ENCODE results near the gene ACOT12.
"Not testable (repeated sequence)": the region's sequence is repeated elsewhere in the genome, so short reads cannot be mapped to it uniquely, and the experiment has no call there.

ACOT12 gene

DNA sequence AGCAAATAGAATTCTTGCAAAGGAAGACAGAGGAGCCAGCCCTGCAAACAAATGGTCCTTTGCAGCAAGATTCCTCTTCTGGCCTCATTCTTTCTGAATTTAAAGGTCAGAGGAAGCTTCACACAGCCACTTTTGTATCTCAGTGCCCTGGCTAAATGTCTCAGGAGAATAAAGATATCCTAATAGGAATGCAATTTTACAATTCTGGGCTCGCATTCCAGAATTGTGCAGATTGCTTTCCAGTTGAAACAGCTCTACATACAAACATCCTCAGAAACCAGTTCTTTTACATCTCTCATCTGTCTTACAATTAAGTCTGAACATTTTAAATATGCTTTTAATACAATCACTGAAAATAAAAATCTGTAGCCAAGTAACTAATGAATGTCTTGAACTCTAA is 14.6 kb upstream of the ACOT12 start:
- Histone ChIP-seq H2BK120ac (ENCODE audit: low read depth, low read length) (no peak overlapping the region), H2BK12ac (ENCODE audit: low read length in 2 of 2) (no peak overlapping the region), H2BK15ac (ENCODE audit: low read depth, poor library complexity, severe bottlenecking) (no peak overlapping the region), H2AFZ (ENCODE audit: low read depth, low read length) (no peak overlapping the region), H3K9me3 (ENCODE audit: control insufficient read depth, low read length) (no peaks in the 10 kb centered on the region), H3K23ac (ENCODE audit: low read length in 2 of 2) (no peak overlapping the region), H3K79me1 (replicated peaks; ENCODE audit: low read length, poor library complexity, severe bottlenecking) (no peaks in the 10 kb centered on the region), H3K27ac (ENCODE audit: low read length, poor library complexity, severe bottlenecking) (no peak overlapping the region), H3K4ac (ENCODE audit: low read depth in 1 of 2, low read length in 2 of 2) (no peak overlapping the region), H3K18ac (ENCODE audit: low read depth in 1 of 2, low read length in 2 of 2) (no peak overlapping the region), H3K27me3 (ENCODE audit: control insufficient read depth in 1 of 2, insufficient read depth in 1 of 2, low read length in 2 of 2) (no peaks in the 10 kb centered on the region), H4K91ac (ENCODE audit: low read length) (no peak overlapping the region), H3K4me2 (ENCODE audit: low read length, poor library complexity, severe bottlenecking) (no peak overlapping the region), H4K8ac (ENCODE audit: low read length) (no peak overlapping the region), H3K4me3 (ENCODE audit: insufficient read depth in 1 of 2, low read depth in 1 of 2, low read length in 2 of 2) (no peak overlapping the region), H3K36me3 (ENCODE audit: control insufficient read depth in 1 of 2, insufficient read depth in 2 of 2, low read depth in 1 of 2, low read length in 2 of 2) (no peaks in the 10 kb centered on the region), H3K14ac (ENCODE audit: low read length in 2 of 2) (no peak overlapping the region), H2AK5ac (ENCODE audit: low read length, severe bottlenecking) (no peak overlapping the region), H3K9ac (ENCODE audit: low read length) (no peak overlapping the region), H2BK5ac (ENCODE audit: low read depth, low read length, poor library complexity, severe bottlenecking) (no peak overlapping the region), H3K4me1 (ENCODE audit: control insufficient read depth, insufficient read depth, low read depth, low read length) (no peaks in the 10 kb centered on the region)
- WGBS: 20% methylated on average over 1 of the region's 1 CpG
- DNase-seq: no peak

DNA sequence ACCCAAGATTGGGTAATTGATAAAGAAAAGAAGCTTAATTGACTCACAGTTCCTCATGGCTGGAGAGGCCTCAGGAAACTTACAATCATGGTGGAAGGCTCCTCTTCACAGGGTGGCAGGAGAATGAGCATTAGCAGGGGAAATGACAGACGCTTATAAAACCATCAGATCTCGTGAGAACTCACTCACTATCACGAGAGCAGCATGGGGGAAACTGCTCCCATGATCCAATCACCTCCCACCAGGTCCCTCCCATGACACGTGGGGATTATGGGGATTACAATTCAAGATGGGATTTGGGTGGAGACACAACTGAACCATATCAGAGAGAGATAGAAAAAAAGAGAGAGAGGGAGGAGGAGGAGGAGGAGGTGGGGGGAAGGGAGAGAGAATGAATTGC is 13.9 kb upstream of the ACOT12 start:
- not testable (repeated sequence) for H2AK5ac ChIP-seq (ENCODE audit: low read length, severe bottlenecking); H2BK120ac ChIP-seq (ENCODE audit: low read depth, low read length); H3K4ac ChIP-seq (ENCODE audit: low read depth in 1 of 2, low read length in 2 of 2); H3K23ac ChIP-seq (ENCODE audit: low read length in 2 of 2); H2AFZ ChIP-seq (ENCODE audit: low read depth, low read length); H3K18ac ChIP-seq (ENCODE audit: low read depth in 1 of 2, low read length in 2 of 2); H2BK12ac ChIP-seq (ENCODE audit: low read length in 2 of 2); DNase-seq; H3K4me3 ChIP-seq (ENCODE audit: insufficient read depth in 1 of 2, low read depth in 1 of 2, low read length in 2 of 2); H4K8ac ChIP-seq (ENCODE audit: low read length); H3K4me2 ChIP-seq (ENCODE audit: low read length, poor library complexity, severe bottlenecking); H3K27ac ChIP-seq (ENCODE audit: low read length, poor library complexity, severe bottlenecking); H3K27me3 ChIP-seq (ENCODE audit: control insufficient read depth in 1 of 2, insufficient read depth in 1 of 2, low read length in 2 of 2); H3K79me1 ChIP-seq (replicated peaks; ENCODE audit: low read length, poor library complexity, severe bottlenecking); H3K9me3 ChIP-seq (ENCODE audit: control insufficient read depth, low read length); H4K91ac ChIP-seq (ENCODE audit: low read length); H2BK15ac ChIP-seq (ENCODE audit: low read depth, poor library complexity, severe bottlenecking); H3K9ac ChIP-seq (ENCODE audit: low read length); H3K4me1 ChIP-seq (ENCODE audit: control insufficient read depth, insufficient read depth, low read depth, low read length); H3K36me3 ChIP-seq (ENCODE audit: control insufficient read depth in 1 of 2, insufficient read depth in 2 of 2, low read depth in 1 of 2, low read length in 2 of 2); H3K14ac ChIP-seq (ENCODE audit: low read length in 2 of 2); H2BK5ac ChIP-seq (ENCODE audit: low read depth, low read length, poor library complexity, severe bottlenecking)
- 76% methylated on average over 4 of the region's 4 CpGs for WGBS

DNA sequence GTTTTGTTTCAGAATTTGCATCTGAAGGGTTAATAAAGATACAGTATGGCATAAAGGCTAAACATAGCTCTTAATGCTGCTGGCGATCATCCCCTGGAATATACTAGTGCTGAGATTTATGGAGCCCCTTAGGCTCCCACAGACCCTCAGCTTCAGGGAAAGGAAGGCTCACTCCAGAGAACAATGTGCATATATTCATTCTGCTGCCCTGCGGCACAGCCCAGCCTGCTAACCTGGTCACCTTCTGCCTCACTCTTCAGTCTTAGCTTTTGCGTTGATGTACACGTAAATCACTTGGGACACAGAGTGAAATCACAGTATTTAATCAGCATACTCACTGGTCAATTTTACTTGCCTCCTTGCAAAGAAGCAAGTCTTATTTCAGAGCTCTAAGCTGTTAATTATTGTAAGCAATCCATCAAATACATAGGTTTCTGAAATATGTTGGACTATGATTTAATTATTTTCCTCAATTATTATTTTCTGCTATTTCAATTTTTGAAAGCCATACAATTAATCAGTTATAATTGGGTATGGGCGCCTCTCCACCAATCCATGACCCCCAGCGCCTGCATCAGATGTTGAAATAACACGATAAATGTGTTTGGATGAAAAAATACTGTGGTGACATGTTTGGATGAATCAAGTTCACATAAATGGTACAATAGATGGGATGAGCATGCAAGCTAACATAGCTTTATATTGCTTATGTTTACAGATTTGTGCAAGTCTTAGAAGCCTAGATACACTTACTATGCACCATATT is 11.4 kb upstream of the ACOT12 start:
- Histone ChIP-seq H3K9ac (ENCODE audit: low read length) (no peak overlapping the region), H2BK5ac (ENCODE audit: low read depth, low read length, poor library complexity, severe bottlenecking) (no peak overlapping the region), H3K79me1 (replicated peaks; ENCODE audit: low read length, poor library complexity, severe bottlenecking) (no peaks in the 10 kb centered on the region), H3K27me3 (ENCODE audit: control insufficient read depth in 1 of 2, insufficient read depth in 1 of 2, low read length in 2 of 2) (no peaks in the 10 kb centered on the region), H2BK15ac (ENCODE audit: low read depth, poor library complexity, severe bottlenecking) (no peak overlapping the region), H3K9me3 (ENCODE audit: control insufficient read depth, low read length) (no peaks in the 10 kb centered on the region), H2AFZ (ENCODE audit: low read depth, low read length) (no peak overlapping the region), H2BK12ac (ENCODE audit: low read length in 2 of 2) (no peak overlapping the region), H3K27ac (ENCODE audit: low read length, poor library complexity, severe bottlenecking) (no peak overlapping the region), H2AK5ac (ENCODE audit: low read length, severe bottlenecking) (no peak overlapping the region), H4K8ac (ENCODE audit: low read length) (no peak overlapping the region), H3K23ac (ENCODE audit: low read length in 2 of 2) (no peak overlapping the region), H3K18ac (ENCODE audit: low read depth in 1 of 2, low read length in 2 of 2) (peak overlapping the region in 1 of 2 experiments; percentile 34), H3K4ac (ENCODE audit: low read depth in 1 of 2, low read length in 2 of 2) (no peak overlapping the region), H3K4me3 (ENCODE audit: insufficient read depth in 1 of 2, low read depth in 1 of 2, low read length in 2 of 2) (no peak overlapping the region), H2BK120ac (ENCODE audit: low read depth, low read length) (no peak overlapping the region), H3K4me1 (ENCODE audit: control insufficient read depth, insufficient read depth, low read depth, low read length) (no peaks in the 10 kb centered on the region), H3K36me3 (ENCODE audit: control insufficient read depth in 1 of 2, insufficient read depth in 2 of 2, low read depth in 1 of 2, low read length in 2 of 2) (no peaks in the 10 kb centered on the region), H4K91ac (ENCODE audit: low read length) (no peak overlapping the region), H3K4me2 (ENCODE audit: low read length, poor library complexity, severe bottlenecking) (no peak overlapping the region), H3K14ac (ENCODE audit: low read length in 2 of 2) (no peak overlapping the region)
- DNase-seq: no peak
- 90% methylated on average over 7 of the region's 7 CpGs for WGBS

DNA sequence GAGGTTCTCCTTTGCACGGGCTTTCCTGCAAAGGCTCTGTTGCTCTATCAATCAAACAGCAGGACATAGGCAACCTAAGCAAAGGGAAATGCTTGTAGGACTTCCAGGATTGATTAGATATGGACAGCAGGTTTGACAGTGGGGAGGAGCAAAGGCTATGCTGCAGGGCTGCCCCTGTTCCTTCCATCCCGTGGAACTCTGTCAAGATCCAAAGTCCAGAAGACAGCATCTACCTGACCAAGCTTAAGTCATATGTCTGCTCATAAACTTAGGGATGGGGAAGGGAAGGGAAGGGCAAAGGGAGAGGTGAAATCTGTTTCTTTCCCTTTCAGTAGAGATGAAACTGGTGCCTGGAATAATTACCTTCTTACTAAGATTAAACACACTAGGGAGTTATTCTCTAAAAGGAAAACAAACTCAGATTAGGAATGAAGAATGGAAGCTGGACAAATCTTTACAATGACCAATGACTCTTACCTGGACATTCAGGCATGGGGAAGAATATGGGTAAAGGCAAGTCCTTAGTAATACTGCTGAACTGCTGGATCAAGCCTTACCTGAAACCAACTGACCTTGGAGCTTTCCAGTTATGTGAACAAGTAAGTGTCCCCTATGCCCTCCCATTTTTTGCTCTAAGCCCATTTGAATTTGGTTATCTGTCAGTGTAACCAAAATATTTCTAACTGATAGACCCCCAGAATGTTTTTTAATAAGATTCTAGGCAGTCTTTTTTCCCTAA is 8.4 kb upstream of the ACOT12 start:
- no peak overlapping the region for H2BK15ac ChIP-seq (ENCODE audit: low read depth, poor library complexity, severe bottlenecking)
- no peak overlapping the region for H3K18ac ChIP-seq (ENCODE audit: low read depth in 1 of 2, low read length in 2 of 2)
- no peak overlapping the region for H2BK5ac ChIP-seq (ENCODE audit: low read depth, low read length, poor library complexity, severe bottlenecking)
- H3K14ac ChIP-seq (ENCODE audit: low read length in 2 of 2): no peak overlapping the region
- H4K8ac ChIP-seq (ENCODE audit: low read length): no peak overlapping the region
- no peaks in the 10 kb centered on the region for H3K9me3 ChIP-seq (ENCODE audit: control insufficient read depth, low read length)
- H3K79me1 ChIP-seq (replicated peaks; ENCODE audit: low read length, poor library complexity, severe bottlenecking): no peaks in the 10 kb centered on the region
- no peak overlapping the region for H2AFZ ChIP-seq (ENCODE audit: low read depth, low read length)
- no peak overlapping the region for H2BK12ac ChIP-seq (ENCODE audit: low read length in 2 of 2)
- no peak overlapping the region for H3K4ac ChIP-seq (ENCODE audit: low read depth in 1 of 2, low read length in 2 of 2)
- 100% methylated on average over 1 of the region's 2 CpGs for WGBS
- no peak overlapping the region for H3K9ac ChIP-seq (ENCODE audit: low read length)
- H3K4me3 ChIP-seq (ENCODE audit: insufficient read depth in 1 of 2, low read depth in 1 of 2, low read length in 2 of 2): no peak overlapping the region
- H3K27ac ChIP-seq (ENCODE audit: low read length, poor library complexity, severe bottlenecking): no peak overlapping the region
- no peaks in the 10 kb centered on the region for H3K36me3 ChIP-seq (ENCODE audit: control insufficient read depth in 1 of 2, insufficient read depth in 2 of 2, low read depth in 1 of 2, low read length in 2 of 2)
- H2BK120ac ChIP-seq (ENCODE audit: low read depth, low read length): no peak overlapping the region
- H3K23ac ChIP-seq (ENCODE audit: low read length in 2 of 2): no peak overlapping the region
- peaks cover 0 to 3% of the 10 kb centered on the region in 2 experiments for H3K27me3 ChIP-seq (ENCODE audit: control insufficient read depth in 1 of 2, insufficient read depth in 1 of 2, low read length in 2 of 2)
- H4K91ac ChIP-seq (ENCODE audit: low read length): no peak overlapping the region
- H3K4me2 ChIP-seq (ENCODE audit: low read length, poor library complexity, severe bottlenecking): no peak overlapping the region
- no peak overlapping the region for H2AK5ac ChIP-seq (ENCODE audit: low read length, severe bottlenecking)
- no peaks in the 10 kb centered on the region for H3K4me1 ChIP-seq (ENCODE audit: control insufficient read depth, insufficient read depth, low read depth, low read length)
- DNase-seq: no peak

Data from mesenchymal stem cell (in vitro differentiated cells and primary cell).